ENCODE data around the gene MAST4. TPM values are rescaled to one million over a fixed set of nuclear protein-coding genes. Genes with fewer than 3 reads are reported as not detected.

MAST4 gene
- total and polyA plus RNA-seq, 2 donors (not counting 1 experiment from before 2014, with no cell fraction given) = 7.0 to 15.2 TPM

- H3K27ac ChIP-seq (ENCODE audit: insufficient read depth, low read length) = no peak overlapping the region
- TF ChIP-seq EZH2 (IDR thresholded peaks at IDR 0.05; ENCODE audit: low read length, missing control alignments) = no peak
- peak; percentile 23 to 88 for TF ChIP-seq CTCF (conservative IDR thresholded peaks at IDR 0.05 in 1 of 2, IDR thresholded peaks at IDR 0.05 in 1 of 2; ENCODE audit: low read depth in 1 of 2, low read length in 2 of 2)
- DNase-seq (ENCODE audit: low read depth in 2 of 2) = peak; percentile 65 to 76
- H3K9ac ChIP-seq (ENCODE audit: insufficient read depth, low read length) = no peak overlapping the region
- H3K27me3 ChIP-seq (ENCODE audit: control insufficient read depth, insufficient read depth, low read length) = no peaks in the 10 kb centered on the region
- no peaks in the 10 kb centered on the region for H3K79me2 ChIP-seq (ENCODE audit: control insufficient read depth, insufficient read depth, low read length)
- no peaks in the 10 kb centered on the region for H3K9me3 ChIP-seq (ENCODE audit: control insufficient read depth, insufficient read depth, low read depth, low read length)
- no peak overlapping the region for H3K4me2 ChIP-seq (ENCODE audit: extremely low read depth, insufficient read depth, low read length)
- no peaks in the 10 kb centered on the region for H4K20me1 ChIP-seq (ENCODE audit: control insufficient read depth, extremely low read depth, insufficient read depth, low read length)
- H3K4me3 ChIP-seq (replicated peaks in 1 of 4; ENCODE audit: control extremely low read depth in 1 of 4, insufficient read depth in 1 of 4, low read depth in 3 of 4, low read length in 4 of 4) = no peak overlapping the region
- no peaks in the 10 kb centered on the region for H3K36me3 ChIP-seq (ENCODE audit: control insufficient read depth, insufficient read depth, low read length)
- H3K4me1 ChIP-seq (ENCODE audit: control insufficient read depth, extremely low read depth, insufficient read depth, low read length) = no peaks in the 10 kb centered on the region
- no peak overlapping the region for H2AFZ ChIP-seq (ENCODE audit: low read length)
Measured at GRCh38 chr5:66864240-66864884, 268.2 kb downstream of the MAST4 start.

- Histone ChIP-seq H2AFZ (ENCODE audit: low read length) (no peak overlapping the region), H3K36me3 (ENCODE audit: control insufficient read depth, insufficient read depth, low read length) (no peaks in the 10 kb centered on the region), H3K4me2 (ENCODE audit: extremely low read depth, insufficient read depth, low read length) (no peak overlapping the region), H4K20me1 (ENCODE audit: control insufficient read depth, extremely low read depth, insufficient read depth, low read length) (no peaks in the 10 kb centered on the region), H3K27ac (ENCODE audit: insufficient read depth, low read length) (no peak overlapping the region), H3K9me3 (ENCODE audit: control insufficient read depth, insufficient read depth, low read depth, low read length) (no peaks in the 10 kb centered on the region), H3K79me2 (ENCODE audit: control insufficient read depth, insufficient read depth, low read length) (no peaks in the 10 kb centered on the region), H3K27me3 (ENCODE audit: control insufficient read depth, insufficient read depth, low read length) (no peaks in the 10 kb centered on the region), H3K4me3 (replicated peaks in 1 of 4; ENCODE audit: control extremely low read depth in 1 of 4, insufficient read depth in 1 of 4, low read depth in 3 of 4, low read length in 4 of 4) (no peak overlapping the region), H3K9ac (ENCODE audit: insufficient read depth, low read length) (no peak overlapping the region), H3K4me1 (ENCODE audit: control insufficient read depth, extremely low read depth, insufficient read depth, low read length) (no peaks in the 10 kb centered on the region)
- no peak for DNase-seq (ENCODE audit: low read depth in 2 of 2)
- TF ChIP-seq EZH2 (IDR thresholded peaks at IDR 0.05; ENCODE audit: low read length, missing control alignments) = no peak
- no peak for TF ChIP-seq CTCF (conservative IDR thresholded peaks at IDR 0.05 in 1 of 2, IDR thresholded peaks at IDR 0.05 in 1 of 2; ENCODE audit: low read depth in 1 of 2, low read length in 2 of 2)
Measured at GRCh38 chr5:66867618-66868322, 271.6 kb downstream of the MAST4 start.

- Histone ChIP-seq H3K4me3 (replicated peaks in 1 of 4; ENCODE audit: control extremely low read depth in 1 of 4, insufficient read depth in 1 of 4, low read depth in 3 of 4, low read length in 4 of 4) (no peak overlapping the region), H3K36me3 (ENCODE audit: control insufficient read depth, insufficient read depth, low read length) (no peaks in the 10 kb centered on the region), H2AFZ (ENCODE audit: low read length) (no peak overlapping the region), H4K20me1 (ENCODE audit: control insufficient read depth, extremely low read depth, insufficient read depth, low read length) (no peaks in the 10 kb centered on the region), H3K27ac (ENCODE audit: insufficient read depth, low read length) (no peak overlapping the region), H3K79me2 (ENCODE audit: control insufficient read depth, insufficient read depth, low read length) (no peaks in the 10 kb centered on the region), H3K9ac (ENCODE audit: insufficient read depth, low read length) (no peak overlapping the region), H3K4me2 (ENCODE audit: extremely low read depth, insufficient read depth, low read length) (no peak overlapping the region), H3K27me3 (ENCODE audit: control insufficient read depth, insufficient read depth, low read length) (no peaks in the 10 kb centered on the region), H3K4me1 (ENCODE audit: control insufficient read depth, extremely low read depth, insufficient read depth, low read length) (no peaks in the 10 kb centered on the region), H3K9me3 (ENCODE audit: control insufficient read depth, insufficient read depth, low read depth, low read length) (no peaks in the 10 kb centered on the region)
- TF ChIP-seq EZH2 (IDR thresholded peaks at IDR 0.05; ENCODE audit: low read length, missing control alignments) (no peak), CTCF (conservative IDR thresholded peaks at IDR 0.05 in 1 of 2, IDR thresholded peaks at IDR 0.05 in 1 of 2; ENCODE audit: low read depth in 1 of 2, low read length in 2 of 2) (no peak)
- no peak for DNase-seq (ENCODE audit: low read depth in 2 of 2)
Measured at GRCh38 chr5:66869347-66869746, 273.2 kb downstream of the MAST4 start.

Data from fibroblast of lung (primary cell).